ENCODE data around the gene CACNA1D. TPM values are rescaled to one million over a fixed set of nuclear protein-coding genes. Genes with fewer than 3 reads are reported as not detected.

The CACNA1D gene
- total and polyA plus RNA-seq, 2 experiments from 2014 or later = 41.0 to 159 TPM

- no peak for TF ChIP-seq CTCF (IDR thresholded peaks at IDR 0.05; ENCODE audit: low read depth, low read length)
- no peak for DNase-seq (ENCODE audit: low read depth in 1 of 2, low spot score in 1 of 2)
- Histone ChIP-seq H3K27ac (peak overlapping the region; percentile 92), H3K36me3 (no peaks in the 10 kb centered on the region), H3K9me3 (ENCODE audit: low read depth) (no peaks in the 10 kb centered on the region), H3K4me3 (no peak overlapping the region), H3K4me1 (ENCODE audit: low read depth) (peaks cover 66% of the 10 kb centered on the region), H3K27me3 (no peaks in the 10 kb centered on the region)
Measured at GRCh38 chr3:53703630-53704362, 209.4 kb downstream of the CACNA1D start.

GRCh38 chr3:53704363-53704725 is 209.9 kb downstream of the CACNA1D start:
- peak in 1 of 2 donors; percentile 46 for DNase-seq (ENCODE audit: low read depth in 1 of 2, low spot score in 1 of 2)
- Histone ChIP-seq H3K27ac (peak overlapping the region; percentile 92), H3K4me3 (no peak overlapping the region), H3K36me3 (no peaks in the 10 kb centered on the region), H3K27me3 (no peaks in the 10 kb centered on the region), H3K4me1 (ENCODE audit: low read depth) (peaks cover 67% of the 10 kb centered on the region), H3K9me3 (ENCODE audit: low read depth) (no peaks in the 10 kb centered on the region)
- TF ChIP-seq CTCF (IDR thresholded peaks at IDR 0.05; ENCODE audit: low read depth, low read length) = no peak

GRCh38 chr3:53705024-53705745 is 210.8 kb downstream of the CACNA1D start:
- Histone ChIP-seq H3K27ac (peak overlapping the region; percentile 92), H3K36me3 (no peaks in the 10 kb centered on the region), H3K4me1 (ENCODE audit: low read depth) (peaks cover 70% of the 10 kb centered on the region), H3K27me3 (no peaks in the 10 kb centered on the region), H3K9me3 (ENCODE audit: low read depth) (no peaks in the 10 kb centered on the region), H3K4me3 (no peak overlapping the region)
- no peak for DNase-seq (ENCODE audit: low read depth in 1 of 2, low spot score in 1 of 2)
- no peak for TF ChIP-seq CTCF (IDR thresholded peaks at IDR 0.05; ENCODE audit: low read depth, low read length)

- peaks cover 75% of the 10 kb centered on the region for H3K4me1 ChIP-seq (ENCODE audit: low read depth)
- no peaks in the 10 kb centered on the region for H3K36me3 ChIP-seq
- no peak for DNase-seq (ENCODE audit: low read depth in 1 of 2, low spot score in 1 of 2)
- H3K9me3 ChIP-seq (ENCODE audit: low read depth) = no peaks in the 10 kb centered on the region
- no peak overlapping the region for H3K4me3 ChIP-seq
- no peaks in the 10 kb centered on the region for H3K27me3 ChIP-seq
- peak overlapping the region; percentile 92 for H3K27ac ChIP-seq
- TF ChIP-seq CTCF (IDR thresholded peaks at IDR 0.05; ENCODE audit: low read depth, low read length) = no peak
Measured at GRCh38 chr3:53705774-53706173, 211.4 kb downstream of the CACNA1D start.

GRCh38 chr3:53707222-53707621 is 212.8 kb downstream of the CACNA1D start:
- Histone ChIP-seq H3K36me3 (no peaks in the 10 kb centered on the region), H3K4me1 (ENCODE audit: low read depth) (peaks cover 87% of the 10 kb centered on the region), H3K9me3 (ENCODE audit: low read depth) (no peaks in the 10 kb centered on the region), H3K27me3 (no peaks in the 10 kb centered on the region), H3K4me3 (no peak overlapping the region), H3K27ac (peak overlapping the region; percentile 92)
- TF ChIP-seq CTCF (IDR thresholded peaks at IDR 0.05; ENCODE audit: low read depth, low read length) = no peak
- peak in 1 of 2 donors; percentile 71 for DNase-seq (ENCODE audit: low read depth in 1 of 2, low spot score in 1 of 2)
